Stimulated activated CD4-positive, alpha-beta T cell treated with anti-CD3 and anti-CD28 coated beads, TNF-alpha, amount 100 ng/mL, for 24 hours (primary cell): ENCODE results near the gene CYP46A1.
A peak's percentile ranks its signal among the peaks of the same experiment; 100 is the strongest.

Experiments used
- DNase-seq, 3 experiments: peaks; one replicate each; pipeline ENCODE4 v3.0.0-alpha.2; 2020; ENCODE audit warnings: low read depth in 3 of 3

CYP46A1 gene

GRCh38 chr14:99673305-99674063 lies 10.6 kb upstream of the CYP46A1 start:
- DNase-seq: no peak

DNA sequence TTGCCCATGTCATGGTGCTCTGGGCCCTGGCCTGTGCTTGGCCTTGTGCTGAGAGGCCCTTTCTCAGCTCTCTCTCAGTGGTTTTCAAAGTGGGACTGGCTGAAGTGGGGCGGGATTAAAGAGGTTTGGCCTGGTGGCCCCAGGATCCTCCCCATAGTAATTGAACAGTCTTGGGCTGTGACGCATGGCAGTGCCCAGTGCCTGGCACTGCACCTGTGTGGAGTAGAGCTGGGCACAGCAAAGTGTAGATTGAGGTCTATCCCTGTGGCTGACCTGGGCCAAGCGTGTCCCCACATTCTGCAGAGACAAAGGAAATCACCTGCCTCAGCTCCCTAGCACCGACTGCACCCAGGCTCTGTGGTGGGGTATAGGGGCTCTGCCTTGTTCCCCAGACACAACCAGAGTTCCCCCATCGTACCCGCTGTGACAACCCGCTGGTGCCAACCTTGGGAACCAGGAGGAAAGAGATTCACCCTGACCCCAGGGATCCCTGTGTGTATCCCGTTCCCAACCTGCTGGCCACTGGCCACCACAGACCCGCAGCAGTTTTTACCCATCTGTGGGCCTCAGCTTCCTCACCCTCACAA lies 9.9 kb upstream of the CYP46A1 start:
- no peak for DNase-seq

- DNase-seq: no peak
These were observed 9.2 kb upstream of the CYP46A1 start for GRCh38 chr14:99674776-99675381.

DNA sequence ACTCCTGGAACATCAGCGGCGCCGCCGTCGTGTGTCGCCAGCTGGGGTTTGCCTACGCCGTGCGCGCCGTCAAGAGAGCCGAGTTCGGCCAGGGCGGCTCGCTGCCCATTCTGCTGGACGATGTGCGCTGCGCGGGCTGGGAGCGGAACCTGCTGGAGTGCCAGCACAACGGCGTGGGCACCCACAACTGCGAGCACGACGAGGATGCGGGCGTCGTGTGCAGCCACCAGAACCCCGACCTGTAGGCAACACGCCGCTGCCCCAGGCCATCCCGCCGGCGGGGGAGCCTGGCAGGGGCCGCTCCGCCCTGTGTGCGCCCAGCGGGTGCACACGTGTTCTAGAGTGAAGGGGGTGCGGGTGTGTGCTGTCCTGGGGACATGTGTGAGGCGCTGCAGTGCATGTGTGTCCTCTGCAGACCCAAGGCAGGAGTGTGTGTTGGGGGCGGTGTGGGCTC lies 8.7 kb upstream of the CYP46A1 start:
- no peak for DNase-seq

- DNase-seq: no peak
These were observed 8.1 kb upstream of the CYP46A1 start for GRCh38 chr14:99675951-99676350.

GRCh38 chr14:99676657-99677056 lies 7.4 kb upstream of the CYP46A1 start:
- no peak for DNase-seq

GRCh38 chr14:99677231-99678140 lies 6.6 kb upstream of the CYP46A1 start:
- no peak for DNase-seq

GRCh38 chr14:99678198-99678597 lies 5.9 kb upstream of the CYP46A1 start:
- no peak for DNase-seq

- no peak for DNase-seq
These were observed 5.0 kb upstream of the CYP46A1 start for GRCh38 chr14:99679111-99679510.

GRCh38 chr14:99679543-99679942 lies 4.6 kb upstream of the CYP46A1 start:
- DNase-seq: no peak

- DNase-seq: no peak
These were observed 4.1 kb upstream of the CYP46A1 start for GRCh38 chr14:99679996-99680395.

DNA sequence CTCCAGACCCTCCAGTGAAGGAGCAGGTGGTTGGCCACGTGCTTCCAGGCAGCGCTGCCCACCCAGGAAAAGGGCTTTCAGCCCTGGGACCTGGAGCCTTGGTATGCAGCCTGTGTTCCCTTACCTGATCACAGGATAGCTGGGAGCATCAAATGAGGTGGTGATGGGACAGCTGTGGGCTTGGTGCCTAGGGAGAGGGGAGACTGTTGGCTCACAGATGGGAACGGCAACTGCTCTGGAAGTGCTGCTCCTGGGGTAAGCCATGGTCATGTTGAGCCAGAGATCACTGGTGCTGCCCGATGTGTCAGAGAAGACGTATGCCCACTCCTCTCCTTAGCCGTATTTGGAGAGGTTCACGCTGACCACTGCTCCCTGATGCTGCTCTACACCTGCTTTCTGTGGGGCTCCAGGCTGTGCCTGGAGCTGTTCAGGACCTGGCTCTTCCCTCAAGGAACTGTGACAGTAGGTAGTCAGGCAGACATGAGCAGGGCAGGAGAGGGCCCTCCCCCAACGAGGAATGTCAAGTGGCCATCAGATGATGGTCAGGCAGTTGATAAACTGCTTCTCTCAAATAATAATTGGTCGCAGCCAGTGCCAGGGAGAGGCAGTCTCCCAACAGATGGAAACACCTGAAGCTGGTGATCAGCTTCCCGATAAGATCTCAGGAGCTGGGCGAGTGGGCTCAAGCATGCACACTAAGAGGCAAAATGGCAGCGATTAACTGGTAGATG lies 2.8 kb upstream of the CYP46A1 start:
- DNase-seq: no peak

DNA sequence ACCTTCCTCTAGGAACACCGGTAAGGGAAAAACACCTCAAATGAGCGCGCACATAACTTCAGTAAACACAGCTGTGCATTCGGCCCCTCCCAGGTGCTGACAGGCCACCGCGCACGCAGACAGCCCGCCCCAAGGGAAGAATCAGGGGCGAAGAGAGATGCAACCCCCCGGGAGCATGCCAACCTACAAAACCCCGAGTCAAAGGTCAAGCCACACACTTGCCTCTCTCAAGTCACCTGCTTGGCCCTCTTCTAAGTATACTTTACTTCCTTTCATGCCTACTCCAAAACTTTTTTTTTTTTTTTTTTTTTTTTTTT lies 2.3 kb upstream of the CYP46A1 start:
- no peak for DNase-seq

DNA sequence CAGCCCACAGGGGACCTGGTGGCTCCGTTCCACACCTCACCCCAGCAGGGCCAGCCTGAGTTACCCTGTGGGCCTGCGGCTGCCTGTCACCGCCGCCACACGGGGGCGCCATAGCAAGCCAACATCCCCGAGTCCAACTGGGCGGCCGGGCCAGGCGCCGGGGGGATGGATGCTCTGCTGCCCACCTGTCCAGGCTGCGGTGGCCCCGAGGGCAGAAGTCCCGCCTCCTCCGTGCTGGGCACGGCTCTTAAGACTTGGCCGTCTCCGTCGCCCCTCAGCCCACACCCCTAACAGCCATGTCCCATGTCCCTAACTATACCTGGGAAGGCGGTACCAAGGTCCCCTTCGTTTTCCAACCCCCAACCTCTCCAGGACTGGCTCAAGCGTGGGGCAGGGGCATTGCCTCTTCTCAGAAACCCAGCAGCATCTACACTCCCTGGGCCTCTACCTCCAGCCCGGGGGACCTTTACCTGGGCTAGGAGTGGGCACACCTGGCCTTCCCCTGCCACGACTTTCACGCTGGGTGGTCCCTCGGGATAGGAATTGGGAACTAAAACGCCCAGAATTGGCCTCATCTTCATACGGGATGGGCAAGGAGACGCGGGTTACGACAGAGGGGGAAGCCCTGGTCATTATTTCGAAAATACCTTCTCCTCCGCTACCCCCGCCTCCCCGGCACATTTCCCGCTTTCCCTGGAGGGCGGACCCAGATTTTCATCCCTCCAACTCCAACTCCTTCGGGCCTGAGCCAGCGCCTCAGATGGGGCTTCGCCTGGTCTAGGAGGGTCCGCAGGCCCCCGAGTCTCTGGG lies 1.1 kb upstream of the CYP46A1 start:
- peak; percentile 62 to 81 (median 73) for DNase-seq

GRCh38 chr14:99684410-99684934 lies 374 bp downstream of the CYP46A1 start:
- peak in 1 of 3 experiments; percentile 6 for DNase-seq

- DNase-seq: no peak
These were observed 1.1 kb downstream of the CYP46A1 start for GRCh38 chr14:99685151-99685591.

GRCh38 chr14:99685596-99685995 lies 1.5 kb downstream of the CYP46A1 start:
- DNase-seq: no peak

- DNase-seq: no peak
These were observed 2.6 kb downstream of the CYP46A1 start for GRCh38 chr14:99686557-99687283.
